Measurements from ENCODE around the gene REC8.

DNA sequence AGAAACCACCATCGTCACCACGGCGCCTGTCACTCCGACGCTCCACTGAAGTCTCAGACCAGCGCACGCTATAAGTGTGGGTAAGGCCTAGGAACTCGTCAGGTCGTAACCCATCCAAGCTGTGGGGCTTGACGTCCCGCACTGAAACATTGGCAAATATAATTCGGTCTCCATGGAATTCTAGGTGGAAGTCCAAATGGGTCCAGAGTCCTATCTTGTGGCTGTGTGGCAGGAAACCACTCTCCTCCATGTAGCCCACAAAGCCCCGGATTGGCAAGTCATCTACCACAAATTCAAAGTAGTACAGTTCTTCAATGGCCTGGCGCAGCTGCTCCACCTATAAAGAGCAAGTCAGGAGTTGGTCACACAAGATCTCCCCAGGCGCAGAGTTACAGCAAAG, 21.1 kb downstream of the REC8 start:
- TF ChIP-seq GATA2 (IDR thresholded peaks at IDR 0.05; ENCODE audit: low read depth, low read length) (no peak), GATA3 (IDR thresholded peaks at IDR 0.05; ENCODE audit: low read depth, low read length) (no peak)

All from SH-SY5Y (cell line).